Measurements from ENCODE around the gene CST6. TPM values are rescaled to one million over a fixed set of nuclear protein-coding genes. Genes with fewer than 3 reads are reported as not detected.

CST6 gene
- total RNA-seq, 1 donor from 2014 or later, result not detected

GRCh38 chr11:65977621-65978390 lies 34.0 kb upstream of the CST6 start:
- DNase-seq (ENCODE audit: low read depth, low spot score), result no peak
- peaks cover 6% of the 10 kb centered on the region for H3K36me3 Mint-ChIP-seq (ENCODE audit: low read depth)
- no peaks in the 10 kb centered on the region for H3K9me3 Mint-ChIP-seq
- H3K4me1 Mint-ChIP-seq, result no peaks in the 10 kb centered on the region
- H3K4me3 Mint-ChIP-seq, result no peak overlapping the region
- TF ChIP-seq, protein P1, sequence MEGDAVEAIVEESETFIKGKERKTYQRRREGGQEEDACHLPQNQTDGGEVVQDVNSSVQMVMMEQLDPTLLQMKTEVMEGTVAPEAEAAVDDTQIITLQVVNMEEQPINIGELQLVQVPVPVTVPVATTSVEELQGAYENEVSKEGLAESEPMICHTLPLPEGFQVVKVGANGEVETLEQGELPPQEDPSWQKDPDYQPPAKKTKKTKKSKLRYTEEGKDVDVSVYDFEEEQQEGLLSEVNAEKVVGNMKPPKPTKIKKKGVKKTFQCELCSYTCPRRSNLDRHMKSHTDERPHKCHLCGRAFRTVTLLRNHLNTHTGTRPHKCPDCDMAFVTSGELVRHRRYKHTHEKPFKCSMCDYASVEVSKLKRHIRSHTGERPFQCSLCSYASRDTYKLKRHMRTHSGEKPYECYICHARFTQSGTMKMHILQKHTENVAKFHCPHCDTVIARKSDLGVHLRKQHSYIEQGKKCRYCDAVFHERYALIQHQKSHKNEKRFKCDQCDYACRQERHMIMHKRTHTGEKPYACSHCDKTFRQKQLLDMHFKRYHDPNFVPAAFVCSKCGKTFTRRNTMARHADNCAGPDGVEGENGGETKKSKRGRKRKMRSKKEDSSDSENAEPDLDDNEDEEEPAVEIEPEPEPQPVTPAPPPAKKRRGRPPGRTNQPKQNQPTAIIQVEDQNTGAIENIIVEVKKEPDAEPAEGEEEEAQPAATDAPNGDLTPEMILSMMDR (conservative IDR thresholded peaks at IDR 0.05), result no peak
- no peaks in the 10 kb centered on the region for H3K27me3 Mint-ChIP-seq (ENCODE audit: low read depth)
- no peak overlapping the region for H3K27ac Mint-ChIP-seq (ENCODE audit: unreplicated experiment)

DNA sequence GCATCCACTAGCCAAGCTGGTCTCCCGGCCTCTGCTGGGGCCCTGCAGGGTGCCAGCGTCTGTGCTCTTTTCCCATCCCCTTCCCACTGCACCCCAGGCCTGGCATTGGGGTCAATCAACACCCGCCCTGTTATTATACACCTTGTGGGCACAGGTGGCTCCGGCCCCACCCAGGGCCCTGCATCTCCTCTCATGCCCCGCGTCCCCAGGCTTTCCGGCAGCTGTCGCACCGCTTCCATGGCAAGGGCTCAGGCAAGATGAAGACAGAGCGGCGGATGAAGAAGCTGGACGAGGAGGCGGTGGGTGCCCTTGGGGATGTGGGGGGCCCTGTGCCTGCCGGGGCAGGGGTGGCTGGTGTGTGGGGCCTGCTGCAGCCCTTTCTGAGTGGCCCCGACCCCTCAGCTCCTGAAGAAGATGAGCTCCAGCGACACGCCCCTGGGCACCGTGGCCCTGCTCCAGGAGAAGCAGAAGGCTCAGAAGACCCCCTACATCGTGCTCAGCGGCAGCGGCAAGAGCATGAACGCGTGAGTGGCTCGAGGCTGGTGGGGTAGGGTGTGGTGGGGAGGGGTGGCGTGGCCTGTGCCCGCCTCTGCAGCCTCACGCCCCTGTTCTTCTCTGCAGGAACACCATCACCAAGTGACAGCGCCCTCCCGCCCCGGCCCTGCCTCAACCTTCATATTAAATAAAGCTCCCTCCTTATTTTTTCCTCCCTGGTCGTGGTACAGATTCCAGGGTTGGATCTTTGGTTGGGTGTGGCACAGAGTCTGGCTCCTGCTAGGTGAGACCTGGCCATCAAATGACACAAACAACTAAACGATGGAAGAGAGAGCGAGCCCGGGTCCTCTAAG lies 33.2 kb upstream of the CST6 start:
- Mint-ChIP-seq H3K36me3 (ENCODE audit: low read depth) (peaks cover 5% of the 10 kb centered on the region), H3K4me1 (no peaks in the 10 kb centered on the region), H3K27ac (ENCODE audit: unreplicated experiment) (no peak overlapping the region), H3K9me3 (no peaks in the 10 kb centered on the region), H3K27me3 (ENCODE audit: low read depth) (no peaks in the 10 kb centered on the region), H3K4me3 (no peak overlapping the region)
- TF ChIP-seq, protein P1 (conservative IDR thresholded peaks at IDR 0.05), result no peak
- no peak for DNase-seq (ENCODE audit: low read depth, low spot score)

- no peak for DNase-seq (ENCODE audit: low read depth, low spot score)
- H3K4me3 Mint-ChIP-seq, result no peak overlapping the region
- peaks cover 3% of the 10 kb centered on the region for H3K36me3 Mint-ChIP-seq (ENCODE audit: low read depth)
These were observed 32.5 kb upstream of the CST6 start for GRCh38 chr11:65979261-65979759.

DNA sequence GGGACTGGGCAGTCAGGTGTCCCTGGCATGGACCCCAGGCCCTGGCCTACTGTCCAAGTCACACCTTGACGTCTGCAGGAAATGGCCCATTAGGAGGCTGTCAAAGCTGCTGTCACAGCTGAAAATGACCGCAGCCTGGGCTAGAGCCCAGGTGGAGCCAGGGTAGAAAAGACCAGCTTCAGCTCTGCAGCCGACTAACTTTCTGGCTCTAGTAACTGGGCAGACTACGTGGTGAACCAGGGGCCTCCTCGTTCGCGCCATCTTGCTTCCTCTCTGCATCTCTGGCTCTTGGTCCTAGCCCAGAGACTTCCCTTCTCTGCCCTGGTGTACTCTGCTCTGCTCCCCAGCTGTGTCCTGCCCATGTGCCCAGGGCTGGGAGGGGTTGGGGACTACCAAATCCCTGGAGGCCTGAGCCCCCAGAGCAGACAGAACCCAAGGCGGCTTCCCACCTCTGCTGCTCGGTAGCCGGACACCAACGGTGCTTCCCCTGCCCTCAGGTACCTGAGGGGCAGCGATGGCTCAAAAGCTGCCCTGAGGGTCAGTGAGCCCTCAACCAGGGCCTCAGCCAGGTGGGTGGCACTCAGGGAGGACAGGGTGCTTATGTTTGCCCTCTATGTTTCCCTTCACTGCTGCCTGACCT lies 30.6 kb upstream of the CST6 start:
- DNase-seq (ENCODE audit: low read depth, low spot score), result no peak
- peaks cover 3% of the 10 kb centered on the region for H3K36me3 Mint-ChIP-seq (ENCODE audit: low read depth)
- no peaks in the 10 kb centered on the region for H3K27me3 Mint-ChIP-seq (ENCODE audit: low read depth)
- H3K4me3 Mint-ChIP-seq, result no peak overlapping the region
- TF ChIP-seq, protein P1 (conservative IDR thresholded peaks at IDR 0.05), result no peak
- no peak overlapping the region for H3K27ac Mint-ChIP-seq (ENCODE audit: unreplicated experiment)
- no peaks in the 10 kb centered on the region for H3K9me3 Mint-ChIP-seq
- H3K4me1 Mint-ChIP-seq, result no peaks in the 10 kb centered on the region

More at GRCh38 chr11:65979261-65979759, 32.5 kb upstream of the CST6 start:
- Mint-ChIP-seq H3K27me3 (ENCODE audit: low read depth) (no peaks in the 10 kb centered on the region), H3K4me1 (no peaks in the 10 kb centered on the region), H3K27ac (ENCODE audit: unreplicated experiment) (no peak overlapping the region), H3K9me3 (no peaks in the 10 kb centered on the region)
- TF ChIP-seq, protein P1 (conservative IDR thresholded peaks at IDR 0.05), result no peak
